ENCODE measurements around the gene SRPX. TPM values are rescaled to one million over a fixed set of nuclear protein-coding genes. Genes with fewer than 3 reads are reported as not detected.

Gene SRPX, protein sequence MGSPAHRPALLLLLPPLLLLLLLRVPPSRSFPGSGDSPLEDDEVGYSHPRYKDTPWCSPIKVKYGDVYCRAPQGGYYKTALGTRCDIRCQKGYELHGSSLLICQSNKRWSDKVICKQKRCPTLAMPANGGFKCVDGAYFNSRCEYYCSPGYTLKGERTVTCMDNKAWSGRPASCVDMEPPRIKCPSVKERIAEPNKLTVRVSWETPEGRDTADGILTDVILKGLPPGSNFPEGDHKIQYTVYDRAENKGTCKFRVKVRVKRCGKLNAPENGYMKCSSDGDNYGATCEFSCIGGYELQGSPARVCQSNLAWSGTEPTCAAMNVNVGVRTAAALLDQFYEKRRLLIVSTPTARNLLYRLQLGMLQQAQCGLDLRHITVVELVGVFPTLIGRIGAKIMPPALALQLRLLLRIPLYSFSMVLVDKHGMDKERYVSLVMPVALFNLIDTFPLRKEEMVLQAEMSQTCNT
- 108 and 129 TPM in 2 replicates for total RNA-seq

GRCh38 chrX:38220415-38221390 is at the start of gene SRPX:
TSS of gene SRPX (minus strand) at chrX:38220871. CDS start at chrX:38220792, 79 bp downstream.

Other genes with a start within 250 kb of the SRPX start
- under 0.01 and 0.10 TPM in 2 replicates for gene SYTL5, start 214.3 kb downstream of the SRPX start, total RNA-seq
- gene RPGR, start 106.6 kb upstream of the SRPX start, total RNA-seq = 18.0 and 32.5 TPM in 2 replicates
- gene OTC, start 131.7 kb upstream of the SRPX start, total RNA-seq = not detected in 2 replicates